Spleen (tissue), 11 donors: ENCODE measurements around the gene ROBO1. TPM values are rescaled to one million over a fixed set of nuclear protein-coding genes. Genes with fewer than 3 reads are reported as not detected.

Source experiments
- DNase-seq: peaks from one replicate; pipeline ENCODE4 v3.0.0-alpha.2; 2020
- H3K27ac ChIP-seq, 8 donors: fragments of 200-600 bp; sonication (generic) in 7 of 8; 1 replicate in 4 of 8; 2 replicates in 4 of 8; pipeline versions ENCODE4 v1.5.0 to v1.8.0; 2016 to 2021; ENCODE audit warnings: inconsistent platforms in 4 of 8, mild to moderate bottlenecking in 4 of 8, moderate library complexity in 1 of 8
- H3K27me3 ChIP-seq, 7 donors: fragments of 200-600 bp; sonication (generic) in 6 of 7; replicated peaks in 1 of 7; 1 replicate in 4 of 7; 2 replicates in 3 of 7; pipeline versions ENCODE4 v1.5.0 to v1.8.0; 2016 to 2021; ENCODE audit warnings: inconsistent platforms in 3 of 7, mild to moderate bottlenecking in 1 of 7
- H3K36me3 ChIP-seq, 6 donors: fragments of 200-600 bp; sonication (generic) in 5 of 6; 1 replicate in 4 of 6; 2 replicates in 2 of 6; pipeline versions ENCODE4 v1.5.0 to v1.8.0; 2016 to 2021; ENCODE audit warnings: inconsistent platforms in 2 of 6
- H3K4me1 ChIP-seq, 6 donors: fragments of 200-600 bp; sonication (generic) in 5 of 6; 1 replicate in 3 of 6; 2 replicates in 3 of 6; pipeline versions ENCODE4 v1.5.0 to v1.8.0; 2016 to 2021; ENCODE audit warnings: inconsistent platforms in 3 of 6
- H3K4me3 ChIP-seq, 8 donors: fragments of 200-600 bp; sonication (generic) in 7 of 8; 1 replicate in 4 of 8; 2 replicates in 4 of 8; pipeline versions ENCODE4 v1.5.0 to v1.8.0; 2016 to 2021; ENCODE audit warnings: inconsistent platforms in 4 of 8, mild to moderate bottlenecking in 4 of 8, moderate library complexity in 2 of 8
- H3K9me3 ChIP-seq, 8 donors: fragments of 200-600 bp; sonication (generic) in 7 of 8; 1 replicate in 4 of 8; 2 replicates in 4 of 8; pipeline versions ENCODE4 v1.5.0 to v1.8.0; 2016 to 2021; ENCODE audit warnings: inconsistent platforms in 4 of 8
- CTCF ChIP-seq, 11 experiments: fragments of 200-600 bp in 7 of 11; fragments of 450-650 bp in 4 of 11; sonication (generic) in 4 of 11; IDR thresholded peaks in 8 of 11; conservative IDR thresholded peaks in 3 of 11; 1 replicate in 7 of 11; 2 replicates in 4 of 11; pipeline versions ENCODE4 v1.4.0 to v1.8.0; 2016 to 2021; ENCODE audit warnings: antibody characterized with exemption in 11 of 11, inconsistent platforms in 4 of 11, mild to moderate bottlenecking in 1 of 11
- POLR2A ChIP-seq, 3 donors: fragments of 450-650 bp; IDR thresholded peaks; one replicate each; pipeline ENCODE4 v1.5.1; 2017; ENCODE audit warnings: antibody characterized with exemption in 3 of 3, mild to moderate bottlenecking in 1 of 3
- POLR2AphosphoS5 ChIP-seq, 3 donors: sonication (generic); formaldehyde crosslinking; IDR thresholded peaks; one replicate each; pipeline ENCODE4 v1.5.1; 2017; ENCODE audit warnings: antibody characterized with exemption in 3 of 3
- WGBS, 5 donors: extraction: QIAGEN DNeasy Blood & Tissue Kit in 3 of 5; methylation state at CpG; one replicate each; pipeline versions ENCODE4 v1.1.5 to v1.1.7; 2013 to 2018; 5-methylcytosine and 5-hydroxymethylcytosine counted together
- intact Hi-C: fragments of 100-400 bp; cut with DNase I; formaldehyde crosslinking; loops from one replicate; pipeline ENCODE4 v1.15.0; 2023; ENCODE audit warnings: low total_unique reads
- polyA plus RNA-seq, 3 donors: library from polyadenylated mRNA; stranded (reverse); fragments of 200-250 nt; gene quantifications; one replicate each; pipeline ENCODE4 v1.2.1, GENCODE V29; 2013
- total RNA-seq, 7 donors: library from RNA; depleted of rRNA in 3 of 7; stranded (reverse); fragments of >200 nt in 3 of 7; fragmentation: NEBNext Ultra II Directional in 4 of 7; extraction: Animal tissue kit (Norgen Biotek cat#: 25700) in 4 of 7; gene quantifications; one replicate each; pipeline versions ENCODE4 v1.1.0 to v1.2.1, GENCODE V29; 2016 to 2021
- donor health status: healthy with polysubstance abuse.
- donor health status: DM: no; HTN: no; CAD: no; lungs with moderate emphysema.
- donor health status: DM: no; HTN: no; CAD: no.
- donor health status: Bipolar disorder and iron deficiency.
- donor health status: healthy.
- donor health status: DM: no; HTN: no; CAD: no.
- donor health status: DM: yes; HTN: yes; CAD: no.

Gene ROBO1
- total and polyA plus RNA-seq, 10 donors: 3.4 to 37.3 (median 26.0) TPM

GRCh38 chr3:79038636-79039035, 729.2 kb downstream of the ROBO1 start:
- DNase-seq: no peak
- Histone ChIP-seq H3K9me3 (no peaks in the 10 kb centered on the region), H3K4me3 (no peak overlapping the region), H3K4me1 (no peaks in the 10 kb centered on the region), H3K27me3 (no peaks in the 10 kb centered on the region), H3K27ac (no peak overlapping the region), H3K36me3 (no peaks in the 10 kb centered on the region)
- WGBS, 5 donors: 89 to 98% (median 93%) methylated on average over 1 of the region's 1 CpG
- intact Hi-C loops: no loop called here
- TF ChIP-seq CTCF (IDR thresholded peaks at IDR 0.05 in 8 of 11, conservative IDR thresholded peaks at IDR 0.05 in 3 of 11) (no peak), POLR2A (IDR thresholded peaks at IDR 0.05) (no peak)

- no peaks in the 10 kb centered on the region for H3K4me1 ChIP-seq
- 47 to 67% (median 65%) methylated on average over 2 of the region's 2 CpGs for WGBS, 5 donors
- H3K27me3 ChIP-seq: no peaks in the 10 kb centered on the region
- no peaks in the 10 kb centered on the region for H3K36me3 ChIP-seq
- H3K27ac ChIP-seq: no peak overlapping the region
- intact Hi-C loops: no loop called here
- DNase-seq: no peak
- H3K9me3 ChIP-seq: no peaks in the 10 kb centered on the region
- H3K4me3 ChIP-seq: no peak overlapping the region
- TF ChIP-seq POLR2AphosphoS5 (IDR thresholded peaks at IDR 0.05): no peak
- TF ChIP-seq POLR2A (IDR thresholded peaks at IDR 0.05): no peak
- no peak for TF ChIP-seq CTCF (IDR thresholded peaks at IDR 0.05 in 8 of 11, conservative IDR thresholded peaks at IDR 0.05 in 3 of 11)
These were observed 729.7 kb downstream of the ROBO1 start for GRCh38 chr3:79038057-79038456.

- H3K27ac ChIP-seq: no peak overlapping the region
- no peaks in the 10 kb centered on the region for H3K9me3 ChIP-seq
- no peaks in the 10 kb centered on the region for H3K27me3 ChIP-seq
- TF ChIP-seq CTCF (IDR thresholded peaks at IDR 0.05 in 8 of 11, conservative IDR thresholded peaks at IDR 0.05 in 3 of 11) (peak in 7 of 11 experiments; percentile 22 to 56 (median 44)), POLR2A (IDR thresholded peaks at IDR 0.05) (no peak), POLR2AphosphoS5 (IDR thresholded peaks at IDR 0.05) (no peak)
- no peak for DNase-seq
- no peaks in the 10 kb centered on the region for H3K36me3 ChIP-seq
- intact Hi-C loops: loop anchor here (5.0 kb wide), 1 partner anchor 371 kb away; no protein-coding TSS in a partner anchor
- H3K4me1 ChIP-seq: no peaks in the 10 kb centered on the region
- H3K4me3 ChIP-seq: no peak overlapping the region
These were observed 735.0 kb downstream of the ROBO1 start for GRCh38 chr3:79032686-79033318.

- no peak for DNase-seq
- H3K4me1 ChIP-seq: no peaks in the 10 kb centered on the region
- no peak overlapping the region for H3K27ac ChIP-seq
- no peak for TF ChIP-seq POLR2AphosphoS5 (IDR thresholded peaks at IDR 0.05)
- no peak for TF ChIP-seq CTCF (IDR thresholded peaks at IDR 0.05 in 8 of 11, conservative IDR thresholded peaks at IDR 0.05 in 3 of 11)
- no peak for TF ChIP-seq POLR2A (IDR thresholded peaks at IDR 0.05)
- H3K9me3 ChIP-seq: no peaks in the 10 kb centered on the region
- no peaks in the 10 kb centered on the region for H3K36me3 ChIP-seq
- no peak overlapping the region for H3K4me3 ChIP-seq
- intact Hi-C loops: loop anchor here (5.0 kb wide), 1 partner anchor 368 kb away; no protein-coding TSS in a partner anchor
- H3K27me3 ChIP-seq: no peaks in the 10 kb centered on the region
These were observed 737.6 kb downstream of the ROBO1 start for GRCh38 chr3:79030157-79030556.
